Measurements from ENCODE around the gene RNU1-3.
"Not testable (repeated sequence)": the region's sequence is repeated elsewhere in the genome, so short reads cannot be mapped to it uniquely, and the experiment has no call there.

GRCh38 chr1:16703602-16704001 lies 36.9 kb upstream of the RNU1-3 start:
- not testable (repeated sequence) for TF ChIP-seq CTCF (IDR thresholded peaks at IDR 0.05; ENCODE audit: insufficient read depth, low read depth, low read length); EZH2 (IDR thresholded peaks at IDR 0.05; ENCODE audit: insufficient read depth, low read length)
